ENCODE data around the gene FALEC. TPM values are rescaled to one million over a fixed set of nuclear protein-coding genes. Genes with fewer than 3 reads are reported as not detected.
A peak's percentile ranks its signal among the peaks of the same experiment; 100 is the strongest.

The FALEC gene
- total and polyA plus RNA-seq, 11 donors: 0.18 to 0.96 (median 0.49) TPM; not detected in 7

- DNase-seq (peak in 2 of 5 donors; percentile 5 to 53), ATAC-seq (peak in 1 of 4 donors; percentile 12)
- Histone ChIP-seq H3K4me3 (peak overlapping the region in 2 of 12 donors; percentile 17 to 77), H3K27ac (peak overlapping the region in 10 of 12 donors; percentile 80 to 93 (median 86)), H3K27me3 (peaks cover 0 to 3% (median 0%) of the 10 kb centered on the region in 9 donors), H3K4me1 (peaks cover 0 to 61% (median 35%) of the 10 kb centered on the region in 12 donors), H3K36me3 (peaks cover 0 to 12% (median 5%) of the 10 kb centered on the region in 9 donors), H3K9me3 (no peaks in the 10 kb centered on the region)
- intact Hi-C loops (cut with DNase I): loop anchor here in 3 of 10 donors (10.0 kb wide), 1 partner anchor 264 kb away; no protein-coding TSS in a partner anchor
- TF ChIP-seq, protein P1, sequence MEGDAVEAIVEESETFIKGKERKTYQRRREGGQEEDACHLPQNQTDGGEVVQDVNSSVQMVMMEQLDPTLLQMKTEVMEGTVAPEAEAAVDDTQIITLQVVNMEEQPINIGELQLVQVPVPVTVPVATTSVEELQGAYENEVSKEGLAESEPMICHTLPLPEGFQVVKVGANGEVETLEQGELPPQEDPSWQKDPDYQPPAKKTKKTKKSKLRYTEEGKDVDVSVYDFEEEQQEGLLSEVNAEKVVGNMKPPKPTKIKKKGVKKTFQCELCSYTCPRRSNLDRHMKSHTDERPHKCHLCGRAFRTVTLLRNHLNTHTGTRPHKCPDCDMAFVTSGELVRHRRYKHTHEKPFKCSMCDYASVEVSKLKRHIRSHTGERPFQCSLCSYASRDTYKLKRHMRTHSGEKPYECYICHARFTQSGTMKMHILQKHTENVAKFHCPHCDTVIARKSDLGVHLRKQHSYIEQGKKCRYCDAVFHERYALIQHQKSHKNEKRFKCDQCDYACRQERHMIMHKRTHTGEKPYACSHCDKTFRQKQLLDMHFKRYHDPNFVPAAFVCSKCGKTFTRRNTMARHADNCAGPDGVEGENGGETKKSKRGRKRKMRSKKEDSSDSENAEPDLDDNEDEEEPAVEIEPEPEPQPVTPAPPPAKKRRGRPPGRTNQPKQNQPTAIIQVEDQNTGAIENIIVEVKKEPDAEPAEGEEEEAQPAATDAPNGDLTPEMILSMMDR (IDR thresholded peaks at IDR 0.05): no peak
- no peak for TF ChIP-seq POLR2A (IDR thresholded peaks at IDR 0.05)
- 71 to 91% (median 78%) methylated on average over 11 of the region's 11 CpGs for whole genome bisulfite sequencing, 4 donors
Observed at GRCh38 chr1:150551051-150551783, 35.7 kb downstream of the FALEC start.

DNA sequence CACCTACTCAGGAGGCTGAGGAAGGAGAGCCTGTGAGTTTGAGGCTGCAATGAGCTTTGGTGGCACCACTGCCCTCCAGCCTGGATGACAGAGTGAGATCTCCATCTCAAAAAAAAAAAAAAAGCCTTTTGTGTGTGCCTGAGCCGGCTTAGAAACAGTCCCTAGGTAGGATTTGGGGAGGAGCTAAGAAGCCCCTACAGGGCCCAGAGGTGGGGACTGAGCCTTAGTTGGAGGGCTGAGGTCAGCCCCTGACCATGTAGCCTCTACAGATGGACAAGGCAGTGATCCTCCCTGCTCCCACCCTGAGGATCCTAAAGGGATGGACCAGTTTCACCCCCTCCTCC lies 36.2 kb downstream of the FALEC start:
- H3K27me3 ChIP-seq: peaks cover 0 to 3% (median 0%) of the 10 kb centered on the region in 9 donors
- peaks cover 0 to 13% (median 5%) of the 10 kb centered on the region in 9 donors for H3K36me3 ChIP-seq
- no peaks in the 10 kb centered on the region for H3K9me3 ChIP-seq
- ATAC-seq: no peak
- H3K27ac ChIP-seq: peak overlapping the region in 10 of 12 donors; percentile 28 to 93 (median 81)
- DNase-seq: no peak
- TF ChIP-seq, protein P1 (IDR thresholded peaks at IDR 0.05): no peak
- TF ChIP-seq POLR2A (IDR thresholded peaks at IDR 0.05): no peak
- WGBS, 4 donors: 50 to 64% (median 54%) methylated on average over 1 of the region's 1 CpG
- peaks cover 0 to 61% (median 35%) of the 10 kb centered on the region in 12 donors for H3K4me1 ChIP-seq
- intact Hi-C loops (cut with DNase I): loop anchor here in 3 of 10 donors (10.0 kb wide), 1 partner anchor 263 kb away; no protein-coding TSS in a partner anchor
- no peak overlapping the region for H3K4me3 ChIP-seq

GRCh38 chr1:150552128-150552910 lies 36.8 kb downstream of the FALEC start:
- peak in 1 of 2 donors; percentile 52 for TF ChIP-seq POLR2A (IDR thresholded peaks at IDR 0.05)
- TF ChIP-seq, protein P1 (IDR thresholded peaks at IDR 0.05): no peak
- Histone ChIP-seq H3K36me3 (peaks cover 0 to 18% (median 5%) of the 10 kb centered on the region in 9 donors), H3K27me3 (peaks cover 0 to 3% (median 0%) of the 10 kb centered on the region in 9 donors), H3K4me3 (peak overlapping the region in 1 of 12 donors; percentile 35), H3K27ac (peak overlapping the region in 11 of 12 donors; percentile 28 to 93 (median 80)), H3K9me3 (no peaks in the 10 kb centered on the region), H3K4me1 (peaks cover 0 to 61% (median 35%) of the 10 kb centered on the region in 12 donors)
- peak; percentile 82 to 91 (median 87) for DNase-seq
- peak; percentile 56 to 77 (median 70) for ATAC-seq
- 40 to 48% (median 45%) methylated on average over 13 of the region's 13 CpGs for WGBS, 4 donors
- intact Hi-C loops (cut with DNase I): loop anchor here in 3 of 10 donors (10.0 kb wide), 1 partner anchor 262 kb away; no protein-coding TSS in a partner anchor

Measured in heart left ventricle (tissue), 16 donors.